ENCODE measurements around the gene CEMIP.

The CEMIP gene

GRCh38 chr15:80791004-80791403, 11.8 kb downstream of the CEMIP start:
- Histone ChIP-seq H3K4me3 (ENCODE audit: low read length in 2 of 2) (no peak overlapping the region), H3K27ac (ENCODE audit: low read depth in 2 of 2, low read length in 2 of 2) (no peak overlapping the region), H3K27me3 (ENCODE audit: control insufficient read depth in 2 of 2, insufficient read depth in 2 of 2, low read length in 2 of 2) (peaks cover 0 to 3% of the 10 kb centered on the region in 2 donors), H3K9me3 (ENCODE audit: control insufficient read depth in 2 of 2, low read length in 2 of 2) (no peaks in the 10 kb centered on the region), H3K9ac (ENCODE audit: low read depth in 1 of 2, low read length in 2 of 2) (no peak overlapping the region), H3K36me3 (ENCODE audit: control insufficient read depth in 2 of 2, insufficient read depth in 2 of 2, low read length in 2 of 2) (no peaks in the 10 kb centered on the region), H3K4me1 (ENCODE audit: control insufficient read depth in 2 of 2, insufficient read depth in 2 of 2, low read length in 2 of 2) (no peaks in the 10 kb centered on the region)

- peaks cover 0 to 3% of the 10 kb centered on the region in 2 donors for H3K27me3 ChIP-seq (ENCODE audit: control insufficient read depth in 2 of 2, insufficient read depth in 2 of 2, low read length in 2 of 2)
- no peak overlapping the region for H3K4me3 ChIP-seq (ENCODE audit: low read length in 2 of 2)
- no peaks in the 10 kb centered on the region for H3K4me1 ChIP-seq (ENCODE audit: control insufficient read depth in 2 of 2, insufficient read depth in 2 of 2, low read length in 2 of 2)
- H3K9ac ChIP-seq (ENCODE audit: low read depth in 1 of 2, low read length in 2 of 2) = no peak overlapping the region
- no peaks in the 10 kb centered on the region for H3K36me3 ChIP-seq (ENCODE audit: control insufficient read depth in 2 of 2, insufficient read depth in 2 of 2, low read length in 2 of 2)
- no peak overlapping the region for H3K27ac ChIP-seq (ENCODE audit: low read depth in 2 of 2, low read length in 2 of 2)
- H3K9me3 ChIP-seq (ENCODE audit: control insufficient read depth in 2 of 2, low read length in 2 of 2) = no peaks in the 10 kb centered on the region
These were observed 17.2 kb downstream of the CEMIP start for GRCh38 chr15:80796407-80796806.

GRCh38 chr15:80798911-80799310, 19.7 kb downstream of the CEMIP start:
- Histone ChIP-seq H3K4me3 (ENCODE audit: low read length in 2 of 2) (no peak overlapping the region), H3K9ac (ENCODE audit: low read depth in 1 of 2, low read length in 2 of 2) (no peak overlapping the region), H3K4me1 (ENCODE audit: control insufficient read depth in 2 of 2, insufficient read depth in 2 of 2, low read length in 2 of 2) (no peaks in the 10 kb centered on the region), H3K36me3 (ENCODE audit: control insufficient read depth in 2 of 2, insufficient read depth in 2 of 2, low read length in 2 of 2) (no peaks in the 10 kb centered on the region), H3K27me3 (ENCODE audit: control insufficient read depth in 2 of 2, insufficient read depth in 2 of 2, low read length in 2 of 2) (no peaks in the 10 kb centered on the region), H3K9me3 (ENCODE audit: control insufficient read depth in 2 of 2, low read length in 2 of 2) (no peaks in the 10 kb centered on the region), H3K27ac (ENCODE audit: low read depth in 2 of 2, low read length in 2 of 2) (no peak overlapping the region)

GRCh38 chr15:80800067-80800466, 20.9 kb downstream of the CEMIP start:
- Histone ChIP-seq H3K4me1 (ENCODE audit: control insufficient read depth in 2 of 2, insufficient read depth in 2 of 2, low read length in 2 of 2) (no peaks in the 10 kb centered on the region), H3K9me3 (ENCODE audit: control insufficient read depth in 2 of 2, low read length in 2 of 2) (no peaks in the 10 kb centered on the region), H3K27ac (ENCODE audit: low read depth in 2 of 2, low read length in 2 of 2) (no peak overlapping the region), H3K4me3 (ENCODE audit: low read length in 2 of 2) (no peak overlapping the region), H3K9ac (ENCODE audit: low read depth in 1 of 2, low read length in 2 of 2) (no peak overlapping the region), H3K36me3 (ENCODE audit: control insufficient read depth in 2 of 2, insufficient read depth in 2 of 2, low read length in 2 of 2) (no peaks in the 10 kb centered on the region), H3K27me3 (ENCODE audit: control insufficient read depth in 2 of 2, insufficient read depth in 2 of 2, low read length in 2 of 2) (no peaks in the 10 kb centered on the region)

- no peaks in the 10 kb centered on the region for H3K4me1 ChIP-seq (ENCODE audit: control insufficient read depth in 2 of 2, insufficient read depth in 2 of 2, low read length in 2 of 2)
- H3K9me3 ChIP-seq (ENCODE audit: control insufficient read depth in 2 of 2, low read length in 2 of 2) = no peaks in the 10 kb centered on the region
- H3K27ac ChIP-seq (ENCODE audit: low read depth in 2 of 2, low read length in 2 of 2) = no peak overlapping the region
- H3K27me3 ChIP-seq (ENCODE audit: control insufficient read depth in 2 of 2, insufficient read depth in 2 of 2, low read length in 2 of 2) = no peaks in the 10 kb centered on the region
- H3K36me3 ChIP-seq (ENCODE audit: control insufficient read depth in 2 of 2, insufficient read depth in 2 of 2, low read length in 2 of 2) = no peaks in the 10 kb centered on the region
- H3K4me3 ChIP-seq (ENCODE audit: low read length in 2 of 2) = no peak overlapping the region
- H3K9ac ChIP-seq (ENCODE audit: low read depth in 1 of 2, low read length in 2 of 2) = no peak overlapping the region
These were observed 22.9 kb downstream of the CEMIP start for GRCh38 chr15:80801891-80802680.

GRCh38 chr15:80803580-80804525, 24.7 kb downstream of the CEMIP start:
- no peaks in the 10 kb centered on the region for H3K36me3 ChIP-seq (ENCODE audit: control insufficient read depth in 2 of 2, insufficient read depth in 2 of 2, low read length in 2 of 2)
- H3K27ac ChIP-seq (ENCODE audit: low read depth in 2 of 2, low read length in 2 of 2) = no peak overlapping the region
- no peaks in the 10 kb centered on the region for H3K4me1 ChIP-seq (ENCODE audit: control insufficient read depth in 2 of 2, insufficient read depth in 2 of 2, low read length in 2 of 2)
- H3K4me3 ChIP-seq (ENCODE audit: low read length in 2 of 2) = no peak overlapping the region
- no peak overlapping the region for H3K9ac ChIP-seq (ENCODE audit: low read depth in 1 of 2, low read length in 2 of 2)
- no peaks in the 10 kb centered on the region for H3K27me3 ChIP-seq (ENCODE audit: control insufficient read depth in 2 of 2, insufficient read depth in 2 of 2, low read length in 2 of 2)
- no peaks in the 10 kb centered on the region for H3K9me3 ChIP-seq (ENCODE audit: control insufficient read depth in 2 of 2, low read length in 2 of 2)

- Histone ChIP-seq H3K4me1 (ENCODE audit: control insufficient read depth in 2 of 2, insufficient read depth in 2 of 2, low read length in 2 of 2) (no peaks in the 10 kb centered on the region), H3K9me3 (ENCODE audit: control insufficient read depth in 2 of 2, low read length in 2 of 2) (no peaks in the 10 kb centered on the region), H3K27ac (ENCODE audit: low read depth in 2 of 2, low read length in 2 of 2) (no peak overlapping the region), H3K36me3 (ENCODE audit: control insufficient read depth in 2 of 2, insufficient read depth in 2 of 2, low read length in 2 of 2) (no peaks in the 10 kb centered on the region), H3K9ac (ENCODE audit: low read depth in 1 of 2, low read length in 2 of 2) (no peak overlapping the region), H3K4me3 (ENCODE audit: low read length in 2 of 2) (no peak overlapping the region), H3K27me3 (ENCODE audit: control insufficient read depth in 2 of 2, insufficient read depth in 2 of 2, low read length in 2 of 2) (no peaks in the 10 kb centered on the region)
These were observed 25.9 kb downstream of the CEMIP start for GRCh38 chr15:80804970-80805495.

- Histone ChIP-seq H3K9ac (ENCODE audit: low read depth in 1 of 2, low read length in 2 of 2) (no peak overlapping the region), H3K4me1 (ENCODE audit: control insufficient read depth in 2 of 2, insufficient read depth in 2 of 2, low read length in 2 of 2) (no peaks in the 10 kb centered on the region), H3K9me3 (ENCODE audit: control insufficient read depth in 2 of 2, low read length in 2 of 2) (no peaks in the 10 kb centered on the region), H3K36me3 (ENCODE audit: control insufficient read depth in 2 of 2, insufficient read depth in 2 of 2, low read length in 2 of 2) (no peaks in the 10 kb centered on the region), H3K27ac (ENCODE audit: low read depth in 2 of 2, low read length in 2 of 2) (no peak overlapping the region), H3K4me3 (ENCODE audit: low read length in 2 of 2) (no peak overlapping the region), H3K27me3 (ENCODE audit: control insufficient read depth in 2 of 2, insufficient read depth in 2 of 2, low read length in 2 of 2) (no peaks in the 10 kb centered on the region)
These were observed 32.7 kb downstream of the CEMIP start for GRCh38 chr15:80811781-80812315.

- Histone ChIP-seq H3K9ac (ENCODE audit: low read depth in 1 of 2, low read length in 2 of 2) (no peak overlapping the region), H3K36me3 (ENCODE audit: control insufficient read depth in 2 of 2, insufficient read depth in 2 of 2, low read length in 2 of 2) (no peaks in the 10 kb centered on the region), H3K4me1 (ENCODE audit: control insufficient read depth in 2 of 2, insufficient read depth in 2 of 2, low read length in 2 of 2) (no peaks in the 10 kb centered on the region), H3K27me3 (ENCODE audit: control insufficient read depth in 2 of 2, insufficient read depth in 2 of 2, low read length in 2 of 2) (no peaks in the 10 kb centered on the region), H3K27ac (ENCODE audit: low read depth in 2 of 2, low read length in 2 of 2) (no peak overlapping the region), H3K9me3 (ENCODE audit: control insufficient read depth in 2 of 2, low read length in 2 of 2) (no peaks in the 10 kb centered on the region), H3K4me3 (ENCODE audit: low read length in 2 of 2) (no peak overlapping the region)
These were observed 35.9 kb downstream of the CEMIP start for GRCh38 chr15:80815106-80815505.
